KMS-11 (cell line): Measurements from ENCODE around the gene CNTNAP3B.
"Not testable (repeated sequence)": the region's sequence is repeated elsewhere in the genome, so short reads cannot be mapped to it uniquely, and the experiment has no call there.

Source experiments
- H2AFZ ChIP-seq: fragments of 200-600 bp; sonication (generic); 2 replicates; pipeline ENCODE4 v1.6.1; 2016; ENCODE audit warnings: antibody characterized with exemption, mixed run types, low read depth
- H3K27ac ChIP-seq: fragments of 200-600 bp; sonication (generic); 2 replicates; pipeline ENCODE4 v1.6.1; 2016; ENCODE audit warnings: mild to moderate bottlenecking, mixed run types
- H3K27me3 ChIP-seq: fragments of 200-600 bp; sonication (generic); 2 replicates; pipeline ENCODE4 v1.6.1; 2017; ENCODE audit warnings: mild to moderate bottlenecking, low read depth, mixed run types, moderate library complexity; ENCODE audit not compliant: insufficient read depth
- H3K36me3 ChIP-seq: fragments of 200-600 bp; sonication (generic); 2 replicates; pipeline ENCODE4 v1.6.1; 2017; ENCODE audit warnings: mild to moderate bottlenecking, mixed run types; ENCODE audit not compliant: insufficient read depth
- H3K4me1 ChIP-seq: fragments of 200-600 bp; sonication (generic); 2 replicates; pipeline ENCODE4 v1.6.1; 2016; ENCODE audit warnings: mild to moderate bottlenecking, low read depth, mixed run types; ENCODE audit not compliant: poor library complexity, severe bottlenecking
- H3K4me2 ChIP-seq: fragments of 200-600 bp; sonication (generic); 2 replicates; pipeline ENCODE4 v1.7.0; 2016; ENCODE audit warnings: mild to moderate bottlenecking, mixed run types
- H3K4me3 ChIP-seq: fragments of 200-600 bp; sonication (generic); IDR thresholded peaks from 2 replicates; pipeline ENCODE4 v1.6.1; 2017; ENCODE audit warnings: low read depth, low read length, mixed read lengths; ENCODE audit not compliant: insufficient read depth
- H3K79me2 ChIP-seq: fragments of 200-600 bp; sonication (generic); 2 replicates; pipeline ENCODE4 v1.6.1; 2016; ENCODE audit warnings: low read depth, mixed run types; ENCODE audit not compliant: insufficient read depth
- H3K9ac ChIP-seq: fragments of 200-600 bp; sonication (generic); 2 replicates; pipeline ENCODE4 v1.6.1; 2016; ENCODE audit warnings: mild to moderate bottlenecking, mixed run types
- H4K20me1 ChIP-seq: fragments of 200-600 bp; sonication (generic); 2 replicates; pipeline ENCODE4 v1.6.1; 2016; ENCODE audit warnings: mild to moderate bottlenecking, mixed run types; ENCODE audit not compliant: insufficient read depth

Gene CNTNAP3B

GRCh38 chr9:41898720-41899343 lies 230.4 kb downstream of the CNTNAP3B start:
- H3K4me1 ChIP-seq, result not testable (repeated sequence)

GRCh38 chr9:41874557-41874956 lies 254.7 kb downstream of the CNTNAP3B start:
- H3K4me1 ChIP-seq, H3K4me2 ChIP-seq, H3K4me3 ChIP-seq, H3K79me2 ChIP-seq, H3K9ac ChIP-seq, H3K27ac ChIP-seq, H3K36me3 ChIP-seq, H4K20me1 ChIP-seq, H3K27me3 ChIP-seq, H2AFZ ChIP-seq: not testable (repeated sequence)

More at GRCh38 chr9:41898720-41899343, 230.4 kb downstream of the CNTNAP3B start:
- H3K9ac ChIP-seq, H3K36me3 ChIP-seq, H2AFZ ChIP-seq, H3K27ac ChIP-seq, H3K27me3 ChIP-seq, H3K4me2 ChIP-seq, H3K4me3 ChIP-seq, H4K20me1 ChIP-seq, H3K79me2 ChIP-seq: not testable (repeated sequence)

- H2AFZ ChIP-seq, H3K4me1 ChIP-seq, H3K79me2 ChIP-seq, H3K4me3 ChIP-seq, H3K27ac ChIP-seq, H3K36me3 ChIP-seq, H3K4me2 ChIP-seq, H3K9ac ChIP-seq, H3K27me3 ChIP-seq, H4K20me1 ChIP-seq: not testable (repeated sequence)
Measured at GRCh38 chr9:41855422-41855821, 273.8 kb downstream of the CNTNAP3B start.

- H3K36me3 ChIP-seq, H3K27ac ChIP-seq, H3K9ac ChIP-seq, H3K4me3 ChIP-seq, H3K27me3 ChIP-seq, H3K4me1 ChIP-seq, H4K20me1 ChIP-seq, H3K4me2 ChIP-seq, H2AFZ ChIP-seq, H3K79me2 ChIP-seq: not testable (repeated sequence)
Measured at GRCh38 chr9:41851848-41852740, 277.1 kb downstream of the CNTNAP3B start.

- not testable (repeated sequence) for H3K4me1 ChIP-seq, H3K27me3 ChIP-seq, H3K36me3 ChIP-seq, H3K4me3 ChIP-seq, H2AFZ ChIP-seq, H3K9ac ChIP-seq, H3K27ac ChIP-seq, H3K79me2 ChIP-seq, H4K20me1 ChIP-seq, H3K4me2 ChIP-seq
Measured at GRCh38 chr9:41847829-41848228, 281.4 kb downstream of the CNTNAP3B start.
